LoVo (cell line): ENCODE results near the gene DIPK1A.
"Not testable (repeated sequence)": the region's sequence is repeated elsewhere in the genome, so short reads cannot be mapped to it uniquely, and the experiment has no call there.

Experiments
- DNase-seq: peaks from one replicate; pipeline ENCODE4 v3.0.0-alpha.2; 2016; ENCODE audit warnings: low spot score

Gene DIPK1A

DNA sequence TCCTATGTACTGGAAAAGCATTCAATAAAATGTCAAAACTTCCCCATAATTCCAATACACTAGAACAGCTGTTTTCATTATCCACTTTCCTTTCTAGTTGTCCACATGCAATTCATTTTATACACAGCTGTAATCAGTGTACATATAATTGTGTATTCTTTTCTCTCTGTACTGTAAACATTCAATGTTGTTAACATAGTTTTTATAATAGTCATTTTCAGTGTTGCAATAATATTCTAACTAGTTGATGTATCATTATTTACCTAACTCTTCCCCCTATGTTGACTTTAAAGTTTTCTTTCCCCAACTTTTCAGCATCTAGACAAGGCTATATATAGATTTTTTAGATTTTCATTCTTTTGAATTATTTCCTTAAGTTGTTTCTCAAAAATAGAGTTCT, 44.4 kb downstream of the DIPK1A start:
- DNase-seq, result no peak

DNA sequence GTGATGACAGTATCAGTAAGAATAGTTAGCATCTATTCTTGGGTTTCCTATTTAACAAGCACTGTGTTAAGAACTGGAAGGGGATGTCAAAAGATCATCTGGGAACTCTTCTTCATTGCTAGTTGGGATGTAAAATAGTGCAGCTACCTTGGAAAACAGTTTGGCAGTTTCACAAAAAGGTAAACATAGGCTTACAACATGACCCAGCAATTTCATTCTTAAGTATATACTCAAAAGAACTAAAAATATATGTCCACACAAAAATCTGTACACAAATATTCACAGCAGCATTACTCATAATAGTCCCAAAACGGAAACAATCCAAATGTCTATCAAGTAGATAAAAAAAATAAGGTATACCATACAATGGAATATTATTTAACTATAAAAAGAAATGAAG, 45.7 kb downstream of the DIPK1A start:
- DNase-seq, result no peak

DNA sequence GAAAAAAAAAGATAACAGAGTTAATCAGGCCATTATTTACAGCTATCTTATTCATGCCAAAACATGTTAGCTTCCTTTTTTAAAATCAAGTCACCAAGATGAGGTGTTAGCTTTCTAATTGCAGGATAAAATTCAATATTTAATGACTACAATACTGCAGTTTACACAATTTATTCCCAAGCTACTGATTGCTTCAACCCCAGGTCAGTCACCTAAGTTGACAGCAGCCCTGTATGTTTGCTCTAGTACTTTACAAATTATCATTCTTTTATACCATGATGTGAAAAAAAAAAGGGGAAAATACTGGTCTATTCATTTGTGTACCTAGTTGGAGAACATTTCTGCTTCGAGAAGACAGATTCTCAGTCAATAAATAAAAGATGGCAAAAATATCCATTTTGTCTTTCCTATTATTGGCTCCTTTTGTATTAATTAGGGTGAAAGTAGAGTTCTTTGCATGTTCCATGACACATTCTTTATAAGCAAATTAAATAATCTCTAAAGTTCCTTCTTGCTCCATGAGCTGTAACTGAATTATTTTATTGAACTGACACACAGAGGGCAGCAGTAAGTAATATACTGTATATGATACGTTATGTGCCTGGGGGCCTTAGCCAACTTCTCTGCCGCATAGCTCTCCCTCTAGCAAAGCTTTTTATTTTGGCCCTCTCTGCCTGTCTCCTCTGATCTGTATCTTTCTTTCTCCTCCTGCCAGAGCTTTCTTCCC, 48.0 kb downstream of the DIPK1A start:
- DNase-seq, result no peak

DNA sequence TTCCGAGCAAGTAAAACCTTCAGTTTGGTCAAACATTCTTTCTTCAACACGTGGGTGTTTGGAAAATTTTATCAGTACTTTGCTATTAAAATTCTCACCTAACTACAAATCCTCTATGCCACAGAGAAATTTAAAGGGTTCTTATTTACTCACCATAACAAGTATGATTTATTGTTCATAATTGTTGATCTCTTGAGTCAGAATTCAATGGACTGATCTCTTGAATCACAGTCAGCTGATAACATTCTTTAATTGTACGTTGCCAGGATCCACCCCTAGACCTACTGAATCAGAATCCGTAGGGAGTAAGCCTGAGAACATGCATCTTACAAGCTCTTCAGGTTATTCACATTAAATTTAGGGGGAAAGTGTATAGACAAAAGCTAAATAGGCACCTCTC, 51.2 kb downstream of the DIPK1A start:
- DNase-seq, result no peak

DNA sequence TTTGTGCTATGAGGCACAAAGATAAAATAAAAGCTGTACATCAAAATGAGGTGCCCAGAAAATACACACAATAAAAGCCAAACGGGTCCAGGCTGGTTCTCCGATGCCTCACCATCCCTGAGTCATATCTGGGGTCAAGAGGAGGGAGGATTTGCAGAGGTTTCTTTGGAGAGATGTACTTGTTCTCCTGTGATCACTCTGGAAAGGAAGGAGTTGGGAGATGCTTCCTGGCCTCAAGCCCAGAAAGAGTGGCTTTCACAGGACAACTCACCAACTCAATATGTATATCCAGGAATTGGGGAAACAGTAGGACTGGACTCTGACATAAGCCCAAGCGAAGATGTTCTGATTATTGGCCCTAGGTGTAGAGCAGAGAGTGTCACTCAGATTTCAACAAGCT, 51.9 kb downstream of the DIPK1A start:
- DNase-seq, result no peak

DNA sequence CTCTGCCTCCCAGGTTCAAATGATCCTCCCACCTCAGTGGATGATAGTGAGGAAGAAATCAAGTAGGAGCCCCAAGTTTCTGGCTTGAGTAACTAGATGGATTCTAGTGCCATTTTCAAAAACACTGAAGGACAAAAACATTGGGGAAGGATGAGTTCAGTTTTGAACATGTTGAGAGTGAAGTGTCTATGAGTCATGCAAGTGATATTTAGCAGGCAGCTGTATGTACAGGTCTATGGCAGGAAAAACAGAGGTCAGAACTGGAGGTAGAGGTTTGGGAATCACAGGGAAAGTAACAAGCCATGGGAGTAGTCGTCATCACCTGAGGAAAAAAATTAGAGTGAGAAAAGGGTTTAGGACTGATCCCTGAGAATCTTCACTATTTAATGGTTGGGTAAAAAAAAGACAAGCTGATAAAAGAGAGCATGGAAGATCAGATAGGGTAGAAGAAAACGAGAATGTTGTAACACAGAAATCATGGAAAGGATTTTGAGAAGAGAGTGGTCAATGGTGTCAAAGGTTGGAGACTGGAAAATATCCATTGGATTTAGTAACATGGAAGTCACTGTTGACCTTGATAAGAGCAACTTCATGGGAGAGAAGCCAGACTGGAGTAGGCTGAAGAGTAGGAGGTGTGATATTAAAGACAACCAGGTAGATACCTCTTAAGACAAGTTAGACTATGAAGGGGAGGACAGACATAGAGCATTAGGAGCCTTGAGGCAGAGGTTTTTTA, 53.1 kb downstream of the DIPK1A start:
- peak; percentile 19 for DNase-seq

DNA sequence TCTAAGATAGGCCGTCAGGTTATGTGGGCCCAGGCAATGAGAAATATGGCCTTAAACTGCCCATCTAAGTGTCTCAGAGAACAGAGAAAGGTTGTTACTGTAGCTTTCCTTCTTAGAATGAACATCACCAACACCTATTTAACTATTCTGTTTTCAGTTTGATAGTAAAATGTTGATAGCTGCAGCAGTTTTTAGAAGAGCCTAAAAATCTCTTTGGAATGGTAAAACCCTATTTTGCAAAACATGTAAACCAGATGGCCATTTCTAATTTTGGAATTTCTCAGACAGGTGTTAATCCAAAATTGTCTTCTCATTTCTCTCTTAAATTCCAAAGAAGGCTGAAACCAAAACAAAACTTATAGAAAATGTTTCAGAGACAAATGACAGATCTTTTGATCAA, 57.5 kb downstream of the DIPK1A start:
- no peak for DNase-seq

DNA sequence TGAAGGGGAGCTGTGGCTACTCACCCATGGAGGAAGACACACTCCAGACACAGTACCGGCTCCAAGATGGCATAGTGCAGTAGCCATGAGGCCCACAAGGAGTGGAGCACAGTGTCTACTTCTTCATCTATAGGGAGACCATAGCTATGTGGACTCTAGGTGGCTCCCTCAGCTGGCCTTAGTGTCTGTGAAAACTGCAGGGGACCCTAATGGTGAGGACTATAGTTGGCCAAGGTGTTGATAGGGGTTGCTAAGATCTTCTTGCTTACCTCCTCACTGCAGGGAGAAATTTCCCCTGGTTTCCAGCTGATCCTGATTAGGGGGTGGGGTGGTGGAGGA, 58.9 kb downstream of the DIPK1A start:
- DNase-seq, result no peak

DNA sequence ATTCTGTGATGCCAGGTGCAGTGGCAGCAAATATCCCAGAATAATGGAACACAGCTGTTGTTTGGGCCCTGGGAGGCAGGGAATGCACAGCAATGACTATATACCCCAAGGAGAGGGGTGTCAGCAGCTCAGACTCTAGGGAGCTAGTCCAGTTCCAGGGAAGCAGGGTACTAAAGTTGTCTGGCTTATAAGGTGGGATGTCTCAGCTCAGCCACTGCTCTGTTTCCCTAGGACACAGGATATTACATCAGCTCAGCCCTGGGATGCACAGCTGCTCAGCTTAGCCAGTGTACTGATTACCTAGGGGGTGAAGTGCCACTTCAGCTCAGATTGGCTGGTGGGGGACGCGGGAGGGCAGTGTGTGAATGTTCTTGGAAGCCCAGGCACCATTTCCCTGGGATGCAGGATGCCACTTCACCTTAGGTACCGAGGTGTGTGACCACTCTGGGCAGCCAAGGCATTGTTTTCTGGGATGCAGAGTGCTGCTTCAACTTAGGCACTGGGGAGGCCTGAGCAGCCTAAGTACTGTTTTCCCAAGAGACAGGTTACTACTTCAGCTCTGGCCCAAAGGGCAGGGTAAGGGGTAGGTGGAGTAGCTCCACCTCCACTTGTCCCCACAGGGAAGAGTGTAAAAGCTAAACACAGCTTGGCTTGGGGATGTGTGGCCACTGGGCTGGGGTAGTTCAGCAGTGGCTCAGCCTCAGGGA, 59.4 kb downstream of the DIPK1A start:
- DNase-seq, result no peak

DNA sequence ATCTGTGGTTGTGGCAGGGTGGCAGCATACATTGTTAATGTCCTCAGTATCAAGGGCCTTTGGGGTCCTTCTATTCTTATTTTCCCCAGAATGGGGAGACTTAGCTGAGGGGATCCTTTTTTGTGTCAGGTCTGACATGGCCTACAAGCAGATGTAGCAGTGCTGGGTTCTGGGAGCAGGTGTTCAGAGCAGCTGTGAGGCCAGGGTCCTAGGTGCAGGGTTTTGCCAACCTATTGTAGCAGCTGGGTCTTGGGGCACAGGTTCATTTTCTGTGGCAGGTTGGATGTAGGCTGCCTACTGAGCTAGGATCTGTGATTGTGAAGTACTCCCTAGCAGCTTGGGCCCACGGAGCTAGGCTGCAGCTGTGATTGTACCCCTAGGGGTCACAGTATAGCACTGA, 60.1 kb downstream of the DIPK1A start:
- DNase-seq, result no peak

DNA sequence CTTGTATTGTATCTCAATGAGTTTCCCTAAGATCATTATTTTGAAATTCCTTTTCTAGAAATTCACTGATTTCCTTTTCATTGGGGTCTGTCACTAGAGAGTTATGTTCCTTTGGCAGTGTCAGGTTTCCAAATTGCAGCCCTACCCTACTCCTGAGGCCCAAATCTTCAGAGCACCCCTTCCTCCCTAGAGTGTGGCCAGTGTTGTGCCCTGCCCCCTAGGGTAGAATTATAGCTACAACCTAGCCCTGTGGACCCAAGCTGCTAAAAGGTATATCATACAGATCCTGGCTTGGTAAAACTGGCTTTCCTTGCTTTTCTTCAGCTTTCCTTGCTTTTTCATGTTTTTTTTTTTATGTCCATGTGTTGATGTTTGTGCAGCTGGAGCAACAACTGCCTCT, 60.7 kb downstream of the DIPK1A start:
- DNase-seq, result no peak

DNA sequence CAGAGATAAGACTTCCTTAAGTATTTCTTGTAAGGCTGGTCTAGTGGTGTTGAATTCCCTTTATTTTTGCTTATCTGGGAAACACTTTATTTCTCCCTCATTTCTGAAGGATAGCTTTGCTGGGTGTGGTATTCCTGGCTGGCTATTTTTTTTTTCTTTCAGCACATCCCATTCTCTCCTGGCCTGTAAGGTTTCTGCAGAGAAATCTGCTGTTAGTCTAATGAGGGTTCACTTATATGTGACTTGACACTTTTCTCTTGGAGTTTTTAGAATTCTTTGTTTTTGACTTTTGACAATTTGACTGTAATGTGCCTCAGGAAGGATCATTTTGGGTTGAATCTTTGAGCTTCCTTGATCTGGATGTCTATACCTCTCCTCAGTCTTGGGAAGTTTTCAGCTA, 61.5 kb downstream of the DIPK1A start:
- DNase-seq, result no peak

DNA sequence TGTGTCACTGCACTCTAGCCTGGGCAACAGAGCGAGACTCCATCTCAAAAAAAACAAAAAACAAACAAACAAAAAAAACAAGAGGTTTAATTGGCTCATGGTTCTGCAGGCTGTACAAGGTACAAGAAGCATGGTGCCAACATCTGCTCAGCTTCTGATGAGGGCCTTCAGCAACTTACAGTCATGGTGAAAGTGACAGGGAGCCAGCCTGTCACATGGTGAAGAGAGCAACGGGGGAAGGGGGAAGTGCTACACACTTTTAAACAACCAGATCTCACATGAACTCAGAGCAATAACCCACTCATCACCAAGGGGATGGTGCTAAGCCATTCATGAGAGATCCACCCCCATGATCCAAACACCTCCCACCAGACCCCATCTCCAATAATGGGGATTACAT, 63.2 kb downstream of the DIPK1A start:
- not testable (repeated sequence) for DNase-seq

DNA sequence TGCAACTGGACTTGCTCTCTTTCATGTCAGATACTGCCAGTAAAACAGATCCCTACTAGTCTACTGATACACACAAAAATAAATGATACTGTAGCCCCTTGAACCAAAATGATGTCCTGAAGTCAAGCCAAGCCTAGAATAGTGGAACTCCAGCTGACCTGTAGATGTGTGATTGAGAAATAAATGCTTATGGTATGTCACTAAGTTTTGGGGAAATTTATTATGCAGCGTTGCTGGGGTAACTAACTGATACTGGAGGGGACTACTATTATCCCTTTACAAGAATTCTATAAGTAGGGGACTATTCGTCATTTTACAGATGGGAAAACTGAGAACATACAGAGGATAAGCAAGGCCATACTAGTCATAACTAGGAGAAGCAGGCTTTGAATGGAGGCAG, 73.8 kb downstream of the DIPK1A start:
- DNase-seq, result no peak

DNA sequence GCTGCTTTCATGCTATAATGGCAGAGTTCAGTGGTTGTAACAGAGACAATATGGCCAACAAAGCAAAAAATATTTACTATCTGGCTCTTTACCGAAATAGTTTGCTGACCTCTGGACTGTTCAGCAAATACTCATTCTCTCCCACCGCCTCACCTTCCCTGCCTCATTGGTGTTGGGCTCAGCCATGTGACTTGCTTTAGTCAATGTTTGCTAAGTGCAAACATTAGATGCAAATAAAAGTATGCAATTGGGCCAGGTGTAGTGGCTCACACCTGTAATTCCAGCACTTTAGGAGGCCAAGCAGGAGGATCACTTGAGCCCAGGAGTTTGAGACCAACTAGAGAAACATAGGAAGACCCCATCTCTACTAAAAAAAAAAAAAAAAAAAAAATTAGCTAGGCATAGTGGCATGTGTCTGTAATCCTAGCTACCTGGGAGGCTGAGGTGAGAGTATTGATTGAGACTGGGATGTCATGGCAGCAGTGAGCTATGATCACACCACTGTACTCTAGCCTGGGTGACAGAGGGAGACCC, 74.3 kb downstream of the DIPK1A start:
- DNase-seq, result no peak

DNA sequence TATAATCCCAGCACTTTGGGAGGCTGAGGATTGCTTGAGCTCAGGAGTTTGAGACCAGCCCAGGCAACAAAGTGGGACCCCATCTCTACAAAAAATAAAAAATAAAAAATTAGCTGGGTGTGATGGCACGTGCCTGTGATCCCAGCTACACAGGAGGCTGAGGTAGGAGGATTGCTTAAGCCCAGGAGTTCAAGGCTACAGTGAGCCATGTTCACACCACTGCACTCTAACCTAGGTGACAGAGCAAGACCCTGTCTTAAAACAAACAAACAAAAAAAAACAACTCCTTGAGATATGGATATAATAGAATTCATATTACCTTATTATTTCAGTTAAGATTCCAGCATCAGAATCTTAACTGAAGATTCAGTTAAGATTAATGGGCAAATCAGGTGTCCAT, 77.1 kb downstream of the DIPK1A start:
- no peak for DNase-seq

DNA sequence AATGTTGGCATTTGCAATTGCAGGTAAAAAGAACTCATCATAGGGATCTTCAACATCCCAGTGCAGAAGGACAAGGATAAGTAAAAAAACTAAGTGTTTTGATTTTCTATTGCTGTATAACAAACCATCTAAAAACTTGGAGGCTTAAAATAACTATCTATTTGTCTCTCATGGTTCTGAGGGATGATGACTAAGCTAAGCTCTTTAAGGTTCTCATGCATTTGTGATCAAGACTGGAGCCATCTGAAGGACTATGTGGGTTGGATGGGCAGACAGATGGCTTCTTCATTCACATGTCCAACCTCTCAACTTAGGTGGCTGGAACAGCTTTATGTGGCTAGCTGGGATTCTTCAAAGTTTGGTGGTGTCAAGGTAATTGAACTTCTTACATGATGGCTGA, 78.0 kb downstream of the DIPK1A start:
- DNase-seq, result no peak

DNA sequence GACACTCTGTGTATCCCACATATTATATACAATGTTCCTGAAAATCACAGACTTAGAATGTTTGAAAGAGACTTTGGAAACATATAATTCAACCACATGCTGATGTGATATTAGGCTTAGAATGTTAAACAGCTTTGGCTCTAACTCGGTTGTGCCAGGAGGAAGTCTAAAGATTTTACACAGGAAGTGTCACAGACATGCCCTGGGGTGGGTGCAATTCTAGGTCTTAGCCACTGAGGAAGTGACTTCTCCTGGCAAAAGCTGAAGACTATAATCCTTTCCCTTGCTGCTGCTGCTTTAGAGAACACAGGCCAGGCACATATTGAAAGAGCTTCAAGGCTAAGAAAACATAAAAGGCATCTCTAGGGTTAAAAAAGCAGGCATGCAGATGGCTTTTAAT, 78.4 kb downstream of the DIPK1A start:
- no peak for DNase-seq

DNA sequence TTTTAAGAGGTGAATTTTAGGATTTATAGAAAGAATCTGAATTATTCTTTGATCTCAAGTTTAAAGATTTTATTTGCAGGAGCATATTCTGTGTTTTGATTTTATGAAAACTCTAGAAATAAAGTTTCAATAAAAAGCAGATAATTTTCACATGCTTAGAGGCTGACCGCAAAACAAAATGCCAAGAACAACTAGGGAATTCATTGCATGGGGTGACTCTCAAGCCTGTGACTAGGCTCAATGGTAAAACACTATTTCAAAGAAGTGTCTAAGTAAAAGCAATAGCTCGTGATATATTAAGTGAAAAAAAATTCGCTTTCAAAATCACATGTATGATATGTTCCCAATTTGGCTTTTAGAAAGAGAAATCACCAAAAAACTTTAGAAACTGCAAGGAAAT, 79.9 kb downstream of the DIPK1A start:
- no peak for DNase-seq

DNA sequence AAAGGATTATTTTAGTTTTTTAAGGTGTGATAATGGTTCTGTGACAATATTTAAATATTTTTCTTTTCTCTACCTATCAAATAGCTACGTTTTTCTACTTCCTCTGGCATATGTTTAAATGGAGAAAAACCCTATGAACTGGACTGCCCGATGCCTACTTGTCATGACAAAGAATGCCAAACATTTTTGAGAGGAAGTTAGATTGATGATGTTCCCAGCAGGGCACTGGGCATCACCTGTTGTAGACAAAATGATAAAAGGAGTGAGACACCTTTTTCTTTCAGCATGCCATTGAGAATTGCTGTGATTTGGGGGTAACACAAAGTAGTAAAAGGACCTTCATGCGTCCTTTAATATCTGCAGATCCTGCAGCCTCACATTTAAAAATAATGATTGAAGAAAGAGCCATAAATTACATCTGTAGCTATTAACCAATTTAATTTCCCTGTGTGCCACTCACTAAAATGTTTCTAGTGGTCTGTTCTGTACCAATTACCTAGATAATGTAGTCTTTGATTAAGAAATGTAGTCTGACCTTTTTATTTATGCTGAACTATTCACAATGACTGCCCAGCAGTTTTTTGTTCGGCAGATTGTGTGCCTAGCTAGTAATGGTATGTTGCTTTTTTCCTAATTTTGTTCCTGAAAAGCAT, 81.8 kb downstream of the DIPK1A start:
- DNase-seq, result no peak

DNA sequence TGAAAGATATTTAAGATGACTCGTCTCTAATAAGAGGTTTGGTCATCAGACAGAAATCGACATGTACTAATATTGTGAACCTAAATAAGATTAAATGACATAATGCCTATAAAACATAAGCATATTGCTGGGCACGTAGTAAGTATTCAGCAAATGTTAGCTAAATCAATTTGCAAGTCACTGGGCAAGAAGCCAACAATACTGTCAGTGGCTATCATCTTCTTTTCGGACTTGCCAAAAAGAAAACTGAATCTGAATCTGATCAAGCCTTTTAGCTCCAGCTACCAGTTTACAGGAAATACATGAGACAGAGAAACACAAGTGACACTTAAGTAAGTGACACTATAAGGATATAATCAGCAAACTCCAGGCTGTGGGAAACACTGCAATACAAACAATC, 83.5 kb downstream of the DIPK1A start:
- no peak for DNase-seq

DNA sequence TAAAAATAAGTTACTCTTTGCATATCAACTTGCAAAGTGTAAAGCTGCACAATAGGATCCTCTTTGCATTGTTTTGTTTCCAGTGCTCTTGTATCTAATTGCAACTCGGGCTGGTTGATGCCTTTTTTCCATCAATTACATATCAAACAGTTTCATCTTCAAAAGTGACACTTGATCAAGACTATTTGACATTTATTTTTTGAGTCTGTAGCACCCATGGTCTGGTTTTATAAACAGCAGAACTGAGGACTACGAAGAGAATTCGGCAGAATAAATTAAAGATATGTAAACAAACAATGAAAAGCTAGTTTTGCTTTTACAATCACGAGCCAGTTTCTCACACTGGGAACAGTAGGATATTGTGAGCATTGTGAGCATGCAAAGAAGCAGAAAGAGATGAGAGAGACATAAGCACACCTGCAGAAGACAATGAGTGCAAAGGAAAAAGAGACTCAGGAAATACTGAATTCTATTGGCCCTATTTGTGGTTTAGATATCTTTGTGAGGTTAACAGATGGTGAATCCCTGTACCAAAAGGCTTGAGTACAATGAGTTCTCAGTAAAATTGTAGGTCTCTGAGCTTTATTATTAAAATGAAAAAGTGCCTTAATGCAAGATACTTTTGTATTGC, 84.1 kb downstream of the DIPK1A start:
- no peak for DNase-seq
